ENCODE results near the gene MED9.

Gene MED9

DNA sequence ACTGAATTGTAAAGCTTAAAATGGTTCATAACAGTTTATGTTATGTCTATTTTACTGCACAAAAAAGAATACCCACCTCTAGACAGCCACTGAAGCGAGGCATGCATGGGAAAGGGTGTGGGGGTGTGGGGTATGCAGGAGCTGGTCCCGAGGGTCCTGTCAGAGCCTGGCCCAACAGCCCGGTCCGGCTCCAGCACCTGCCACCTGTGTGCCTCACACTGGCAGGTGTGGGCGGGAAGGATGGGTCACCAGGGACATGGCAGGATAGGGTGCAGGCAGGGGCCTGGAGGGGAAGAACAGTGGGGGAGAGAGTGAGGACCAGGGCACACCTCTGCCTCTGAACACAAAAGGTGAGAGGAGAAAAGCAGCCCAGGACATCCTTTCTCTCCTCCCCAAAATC, 42.2 kb downstream of the MED9 start:
- DNase-seq, result no peak

DNA sequence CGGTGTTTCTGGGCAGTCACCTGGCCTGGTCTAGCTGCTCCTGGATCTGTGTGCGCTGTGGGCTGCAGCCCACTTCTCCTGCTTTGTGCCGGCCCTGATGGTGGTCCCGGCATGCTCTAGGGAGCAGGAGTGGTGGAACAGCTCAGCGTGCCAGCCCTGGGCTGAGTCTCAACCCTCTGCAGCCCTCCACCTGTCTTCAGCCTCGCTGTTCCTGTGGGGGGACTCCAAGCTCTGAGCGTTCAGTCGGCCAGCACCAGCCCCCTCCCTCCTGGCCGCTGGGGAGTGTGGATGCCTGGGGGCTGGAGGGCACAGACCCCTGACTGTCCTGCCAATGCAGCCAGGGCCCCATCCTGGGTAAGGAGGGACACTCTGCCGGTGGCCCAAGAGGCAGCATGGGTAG, 43.1 kb downstream of the MED9 start:
- no peak for DNase-seq

DNA sequence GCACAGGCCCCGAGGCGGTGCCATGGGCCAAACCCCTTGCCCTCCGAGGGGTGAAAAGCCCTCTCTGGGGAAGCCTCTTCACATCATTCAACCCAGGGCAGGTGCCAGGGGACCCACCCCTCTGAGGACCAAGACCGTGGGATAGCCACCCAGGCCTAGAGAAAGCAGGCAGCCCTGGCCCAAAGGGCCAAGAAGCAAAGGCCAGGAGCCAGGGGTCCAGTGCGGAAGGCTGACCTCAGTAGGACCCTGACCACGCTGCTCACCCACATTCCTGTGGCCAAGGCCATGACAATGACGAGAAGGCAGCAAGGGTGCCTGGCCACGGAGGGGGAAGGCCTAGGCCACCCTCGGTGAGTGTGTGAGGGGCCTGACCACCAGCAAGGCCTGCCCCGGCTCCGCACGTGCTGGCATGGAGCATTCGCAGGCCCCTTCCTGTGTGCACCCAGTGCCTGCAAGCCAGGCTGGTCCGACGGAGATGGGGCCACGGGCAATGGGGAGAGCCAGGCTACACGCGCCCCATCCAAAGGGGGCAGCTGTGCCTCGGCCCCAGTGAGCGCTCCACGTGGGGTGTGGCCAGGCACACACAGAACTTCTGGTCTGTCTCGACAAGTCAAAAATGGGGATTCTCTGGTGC, 43.9 kb downstream of the MED9 start:
- no peak for DNase-seq

DNA sequence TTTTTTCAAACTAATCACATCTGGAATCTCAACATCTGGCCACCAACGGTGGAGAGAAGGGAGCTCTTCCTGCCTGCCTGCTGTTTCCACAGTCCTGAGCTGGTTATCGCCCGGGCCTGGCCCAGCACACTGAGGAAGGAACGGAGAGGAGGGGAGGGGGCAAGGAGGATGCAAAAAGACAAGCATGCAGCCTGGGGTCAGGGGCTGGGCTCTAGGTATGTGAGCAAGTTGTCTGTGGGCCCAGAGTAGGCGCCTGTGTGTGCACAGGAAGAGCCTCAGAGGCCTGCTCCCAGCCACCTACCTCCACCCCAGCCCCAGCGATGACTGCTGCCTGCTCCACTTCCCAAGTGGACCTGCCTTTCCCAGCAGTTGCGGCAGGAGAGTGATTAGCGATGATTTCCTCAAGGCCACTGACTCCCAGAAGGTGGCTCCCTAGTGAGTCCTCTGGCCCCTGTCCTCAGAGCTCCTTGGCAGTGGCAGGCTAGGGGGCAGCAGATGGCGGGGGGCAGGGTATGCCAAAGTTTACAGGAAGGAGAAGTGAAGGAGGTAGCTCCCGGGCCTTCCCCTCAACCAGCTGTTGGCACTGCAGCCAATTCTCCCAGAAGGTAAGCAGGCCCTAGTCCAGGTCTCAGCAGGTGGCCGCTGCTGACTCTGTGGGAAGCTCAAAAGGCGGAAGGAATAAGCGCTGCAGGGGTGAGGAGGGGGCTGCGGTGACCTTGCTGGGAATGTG, 46.4 kb downstream of the MED9 start:
- DNase-seq, result peak; percentile 71

DNA sequence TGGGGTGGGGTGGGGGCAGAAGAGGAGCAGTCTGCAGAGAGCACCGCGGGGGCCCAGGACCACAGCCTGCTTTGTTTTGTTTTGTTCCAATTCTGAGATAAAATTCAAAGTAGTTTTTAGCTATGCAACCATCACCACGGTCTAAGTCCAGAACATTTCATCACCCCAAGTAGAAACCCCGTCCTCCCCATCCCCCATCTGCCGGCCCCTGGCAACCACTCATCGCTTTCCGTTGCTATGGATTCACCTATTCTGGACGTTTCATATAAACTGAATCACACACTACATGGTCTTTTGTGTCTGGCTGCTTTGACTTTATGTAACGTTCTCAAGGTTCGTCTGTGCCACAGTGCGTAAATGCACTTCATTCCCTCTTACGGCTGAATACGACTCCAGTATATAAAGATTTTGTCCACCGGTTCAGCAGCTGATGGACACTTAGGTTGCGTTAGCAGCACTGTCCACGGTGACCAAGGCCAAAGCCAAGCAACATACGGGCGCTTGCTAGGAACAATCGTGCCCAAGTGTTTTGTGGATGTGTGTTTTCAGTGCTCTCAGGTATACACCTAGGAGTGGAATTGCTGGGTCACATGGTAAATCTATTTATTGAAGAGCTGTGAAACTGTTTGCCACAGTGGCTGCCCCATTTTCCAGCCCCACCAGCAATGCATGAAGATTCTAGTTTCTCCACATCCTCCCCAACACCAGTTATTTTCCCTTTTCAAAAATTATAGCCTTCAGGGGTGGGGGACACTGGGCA, 47.1 kb downstream of the MED9 start:
- DNase-seq, result no peak

DNA sequence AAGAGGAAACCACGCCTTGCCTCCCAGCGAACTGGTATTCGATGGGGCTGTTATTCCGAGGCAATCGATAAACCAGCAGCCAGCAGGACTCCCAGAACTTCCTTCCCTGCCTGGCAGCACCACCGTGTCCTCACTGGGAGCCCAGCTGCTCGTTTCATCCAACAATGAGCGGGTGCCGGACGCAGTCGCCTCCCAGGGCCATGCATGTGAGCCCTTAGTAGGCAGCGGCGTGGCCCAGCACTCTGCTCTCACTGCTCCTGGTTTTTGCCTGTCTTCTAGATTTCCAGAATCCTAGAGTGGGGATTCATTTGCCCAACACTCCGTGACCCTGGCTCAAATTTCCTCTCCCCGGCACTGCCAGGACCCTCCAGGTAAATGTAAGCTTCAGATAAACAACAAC, 48.5 kb downstream of the MED9 start:
- DNase-seq, result no peak

DNA sequence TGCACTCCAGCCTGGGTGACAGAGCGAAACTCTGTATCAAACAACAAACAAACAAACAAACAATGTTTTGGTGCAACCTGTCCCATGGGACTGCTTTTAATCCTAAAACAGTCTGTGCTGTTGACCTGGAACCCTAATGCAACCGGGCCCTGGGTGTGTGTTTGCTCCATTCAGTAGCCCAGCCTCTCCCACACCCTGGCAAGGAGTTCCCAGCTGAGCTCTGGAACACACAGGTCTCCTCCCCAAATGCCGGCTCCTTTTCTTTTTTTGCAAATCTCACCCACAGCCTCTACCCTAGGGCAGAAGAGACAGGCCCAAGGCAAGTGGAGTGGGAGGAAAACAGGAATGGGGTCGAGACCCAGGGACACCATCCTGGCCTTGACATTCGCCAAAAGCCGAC, 49.2 kb downstream of the MED9 start:
- DNase-seq, result no peak

DNA sequence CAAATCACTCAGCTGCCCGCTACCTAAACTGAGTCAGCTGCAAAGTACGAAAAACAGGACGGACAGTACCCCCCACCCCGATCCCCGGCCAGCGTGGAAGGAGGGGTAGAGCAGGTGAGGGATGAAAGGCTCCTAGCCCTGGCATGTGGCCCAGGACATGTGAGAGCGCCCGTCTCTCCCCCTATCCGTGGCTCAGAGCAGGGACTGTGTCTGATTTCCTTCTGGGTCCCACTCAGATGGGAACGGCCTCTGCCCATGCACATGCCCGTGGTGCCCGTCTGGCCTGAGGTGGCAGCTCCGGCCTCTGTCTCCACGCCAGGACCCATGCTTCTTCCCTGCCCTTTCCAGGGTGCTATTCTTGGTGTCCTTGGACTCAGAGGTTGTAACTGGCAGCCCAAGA, 49.6 kb downstream of the MED9 start:
- DNase-seq, result no peak

DNA sequence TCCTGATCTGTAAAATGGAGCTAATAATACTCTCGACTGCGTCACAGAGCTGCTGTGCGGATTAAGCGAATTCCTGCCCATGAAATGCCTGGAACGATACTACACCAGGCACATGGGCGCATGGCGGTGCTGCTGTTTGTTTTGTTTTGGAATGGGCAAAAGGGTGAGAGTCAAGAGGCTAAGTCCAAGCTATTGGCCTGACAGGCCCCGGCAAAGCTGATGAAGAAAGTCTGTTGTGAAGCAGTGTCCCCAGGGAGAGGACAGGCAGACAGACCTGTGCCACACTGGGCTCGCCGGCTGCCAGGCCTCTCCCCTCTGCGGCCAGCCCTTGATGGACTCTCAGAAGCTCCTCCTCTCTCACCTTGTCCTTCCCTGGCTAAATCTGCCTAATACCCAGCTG, 50.7 kb downstream of the MED9 start:
- no peak for DNase-seq

DNA sequence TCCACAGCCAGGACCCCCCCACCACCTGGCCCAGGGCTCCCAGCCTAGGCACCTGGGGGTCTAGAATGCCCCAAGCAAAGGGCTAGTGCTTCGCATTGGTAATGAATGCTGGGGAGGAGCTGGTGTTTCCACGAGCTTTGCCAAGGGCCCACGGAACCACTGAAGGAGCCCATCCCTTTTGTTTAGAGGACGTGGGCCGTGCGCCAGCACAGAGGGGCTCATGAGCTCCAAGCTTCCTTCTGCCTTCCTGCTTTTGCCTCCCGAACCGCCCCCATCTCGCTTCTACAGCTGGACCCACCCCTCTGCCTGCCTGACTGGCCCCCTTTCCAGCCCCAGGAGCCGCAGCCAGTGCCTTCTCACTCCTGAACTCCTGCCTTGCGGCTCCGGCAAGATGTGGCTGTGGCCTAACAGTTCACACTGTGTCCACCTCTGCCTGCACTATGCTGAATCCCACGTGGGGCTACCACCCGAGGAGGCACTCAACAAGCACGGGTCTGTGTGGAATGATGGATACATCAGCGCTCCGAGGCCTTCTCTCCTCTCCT, 51.2 kb downstream of the MED9 start:
- no peak for DNase-seq

DNA sequence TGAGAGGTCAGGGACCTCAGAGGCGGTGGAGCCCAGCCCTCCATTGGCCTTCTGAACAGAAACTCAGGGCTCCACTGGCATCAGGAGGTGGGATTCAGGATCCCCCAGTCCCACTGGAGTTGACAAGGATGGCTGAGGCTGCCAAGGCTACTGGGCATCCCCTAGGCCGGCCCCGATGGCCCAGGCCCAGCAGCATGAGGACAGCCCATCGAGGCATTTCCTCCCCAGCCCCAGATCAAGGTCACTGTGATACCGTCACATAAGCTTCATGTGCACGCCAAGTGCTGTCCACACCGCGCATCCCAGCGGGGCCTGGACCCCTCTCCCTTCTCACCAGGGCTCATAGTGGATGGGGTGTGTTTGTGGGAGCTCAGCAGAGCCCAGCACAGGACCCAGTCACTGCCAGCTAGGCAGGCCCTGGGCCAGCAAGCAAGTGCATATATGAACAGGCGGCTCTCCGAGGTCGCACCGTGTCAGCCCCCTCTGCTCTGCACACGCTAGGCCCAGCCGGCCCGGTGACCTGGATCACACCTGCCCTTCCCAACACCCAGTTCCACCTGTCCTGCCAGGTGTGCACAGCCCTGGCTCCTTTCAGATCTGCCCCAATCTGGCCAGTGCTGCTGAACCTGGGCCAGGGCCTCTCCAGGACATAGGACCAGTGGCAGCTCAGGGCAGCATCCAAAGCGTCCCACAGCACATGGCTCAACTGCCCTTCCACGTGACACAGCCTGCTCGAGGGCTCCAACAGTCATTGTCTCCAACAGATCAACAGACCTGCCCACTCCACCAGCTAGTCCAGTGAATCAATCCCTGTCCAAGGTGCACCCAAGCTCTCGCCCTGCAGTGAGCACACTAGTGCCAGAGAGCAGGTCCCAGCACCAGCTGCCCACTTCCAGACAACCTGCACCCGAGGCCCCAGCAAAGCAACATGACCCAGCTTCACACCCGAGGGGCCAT, 52.2 kb downstream of the MED9 start:
- no peak for DNase-seq

DNA sequence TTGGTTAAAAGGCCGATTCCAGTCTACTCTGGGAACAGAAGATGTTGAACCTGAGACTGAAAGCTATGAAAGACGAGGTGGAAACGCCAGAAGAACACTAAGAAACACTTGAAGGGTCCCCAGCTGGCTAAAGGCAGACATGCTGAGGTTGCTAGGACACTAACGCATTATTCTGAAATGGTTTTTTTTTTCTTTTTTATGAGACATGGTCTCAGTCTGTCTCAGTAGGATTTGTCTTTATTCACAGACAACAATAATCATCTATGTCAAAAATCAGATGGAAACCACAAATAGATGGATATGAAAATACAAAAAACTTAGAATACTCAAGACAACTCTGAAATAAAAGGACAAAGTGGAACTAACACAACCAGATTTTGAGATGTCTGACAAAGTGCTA, 54.4 kb downstream of the MED9 start:
- DNase-seq, result no peak

DNA sequence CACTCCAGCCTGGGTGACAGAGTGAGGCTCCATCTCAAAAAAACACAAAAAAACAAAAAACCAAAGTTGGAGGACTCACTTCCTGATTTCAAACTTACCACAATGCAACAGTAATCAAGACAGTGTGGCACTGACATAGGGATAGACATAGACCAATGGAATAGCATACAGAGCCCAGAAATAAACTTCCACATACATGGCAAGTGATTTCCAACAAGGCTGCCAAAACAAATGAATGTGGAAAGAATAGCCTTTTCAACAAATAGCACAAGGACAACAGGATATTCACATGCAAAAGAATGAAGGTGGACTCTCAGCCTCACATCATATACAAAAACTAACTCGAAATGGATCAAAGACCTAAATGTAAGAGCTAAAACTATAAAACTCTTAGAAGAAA, 56.2 kb downstream of the MED9 start:
- DNase-seq, result no peak

DNA sequence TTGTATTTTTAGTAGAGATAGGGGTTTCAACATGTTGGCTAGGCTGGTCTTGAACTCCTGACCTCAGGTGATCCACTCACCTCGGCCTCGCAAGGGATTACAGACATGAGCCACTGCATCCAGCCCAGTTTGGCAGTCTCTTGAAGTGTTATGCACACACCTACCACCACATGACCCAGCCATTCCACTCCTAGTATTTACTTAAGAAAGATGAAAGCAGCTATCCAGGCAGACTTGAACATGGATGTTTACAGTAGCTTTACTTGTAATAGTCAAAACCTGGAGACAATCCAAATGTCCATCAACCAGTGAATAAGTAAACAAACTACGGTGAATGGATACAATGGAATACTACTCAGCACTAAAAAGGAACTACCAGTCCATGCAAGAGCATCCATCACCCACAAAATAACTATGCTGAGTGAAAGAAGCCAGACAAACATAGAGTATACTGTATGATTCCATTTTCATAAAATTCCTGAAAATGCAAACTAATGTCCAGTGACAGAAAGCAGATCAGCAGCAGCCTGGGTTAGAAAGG, 57.2 kb downstream of the MED9 start:
- DNase-seq, result no peak

DNA sequence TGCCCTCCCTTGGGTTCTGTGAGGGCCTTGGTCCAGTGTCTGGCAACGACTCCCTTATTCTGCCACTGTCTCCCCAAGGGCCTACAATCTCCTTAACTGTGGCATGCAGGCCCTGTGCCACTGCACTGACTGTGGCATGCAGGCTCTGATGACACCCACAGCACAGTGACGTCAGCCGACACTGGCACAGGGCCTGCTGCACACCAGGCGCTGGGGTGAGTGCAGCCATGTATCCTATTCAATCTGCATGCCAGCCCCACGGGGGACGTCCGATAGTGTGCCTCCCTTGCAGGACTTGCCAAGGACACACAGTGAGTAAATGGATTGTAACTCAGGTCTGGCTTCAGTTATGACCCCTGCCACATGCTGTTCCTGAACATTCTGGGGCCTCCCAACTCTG, 59.2 kb downstream of the MED9 start:
- peak; percentile 6 for DNase-seq

DNA sequence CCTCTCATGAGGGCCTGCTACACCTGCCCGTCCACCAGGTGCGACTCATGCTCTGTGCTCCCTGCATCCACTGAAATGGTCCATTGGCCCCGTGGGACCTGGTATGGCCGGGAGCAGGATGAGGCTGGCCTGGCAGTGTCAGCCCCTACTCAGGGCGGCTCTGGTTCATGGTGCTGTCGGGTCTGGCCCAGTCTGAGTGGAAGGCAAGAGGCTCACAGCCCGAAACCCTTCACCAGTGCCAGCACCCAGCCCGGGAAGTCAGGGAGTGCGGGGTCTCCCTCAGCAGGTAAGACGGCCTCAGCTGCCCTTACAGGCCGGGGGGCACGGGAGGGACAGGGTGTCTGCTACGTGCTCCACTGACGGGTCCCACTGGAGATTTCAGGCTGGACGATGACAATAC, 59.9 kb downstream of the MED9 start:
- no peak for DNase-seq

DNA sequence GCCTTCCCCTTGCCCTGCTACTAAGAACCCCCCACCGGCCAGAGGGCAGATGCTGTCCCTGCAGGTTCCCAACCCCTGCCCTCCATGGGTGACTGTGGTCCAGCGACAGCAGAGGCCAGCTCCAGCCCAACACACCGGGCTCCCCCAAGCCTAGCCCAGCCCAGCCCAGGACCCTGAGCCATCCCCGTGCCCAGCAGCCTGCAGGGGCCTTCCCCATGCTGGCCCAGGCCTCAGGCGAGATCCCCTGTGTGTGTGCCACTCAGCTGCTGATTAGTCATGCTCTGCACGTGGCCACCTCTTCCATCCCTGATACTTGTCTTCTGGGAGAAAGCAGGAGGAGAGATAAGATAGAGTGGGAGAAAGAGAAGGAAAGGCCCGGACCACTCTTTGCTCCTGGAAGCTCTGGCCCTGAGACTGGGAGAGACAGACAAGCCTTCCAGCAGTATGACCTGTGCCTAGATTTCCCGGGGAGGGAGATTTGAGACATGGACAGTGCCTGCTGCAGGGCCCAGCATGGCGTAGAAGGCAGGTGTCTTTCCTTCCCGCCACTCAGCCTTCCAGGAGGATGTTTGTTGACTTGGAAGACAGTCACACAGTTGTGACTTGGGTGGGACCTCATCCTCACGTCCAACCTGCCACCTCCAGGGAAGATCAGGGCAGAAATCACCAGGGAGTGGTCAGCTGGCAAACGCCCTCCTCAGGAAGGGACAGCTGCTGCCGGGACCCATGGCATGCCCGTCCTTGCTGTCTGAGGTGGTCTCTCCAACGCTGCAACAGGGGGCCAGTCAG, 60.7 kb downstream of the MED9 start:
- DNase-seq, result no peak

DNA sequence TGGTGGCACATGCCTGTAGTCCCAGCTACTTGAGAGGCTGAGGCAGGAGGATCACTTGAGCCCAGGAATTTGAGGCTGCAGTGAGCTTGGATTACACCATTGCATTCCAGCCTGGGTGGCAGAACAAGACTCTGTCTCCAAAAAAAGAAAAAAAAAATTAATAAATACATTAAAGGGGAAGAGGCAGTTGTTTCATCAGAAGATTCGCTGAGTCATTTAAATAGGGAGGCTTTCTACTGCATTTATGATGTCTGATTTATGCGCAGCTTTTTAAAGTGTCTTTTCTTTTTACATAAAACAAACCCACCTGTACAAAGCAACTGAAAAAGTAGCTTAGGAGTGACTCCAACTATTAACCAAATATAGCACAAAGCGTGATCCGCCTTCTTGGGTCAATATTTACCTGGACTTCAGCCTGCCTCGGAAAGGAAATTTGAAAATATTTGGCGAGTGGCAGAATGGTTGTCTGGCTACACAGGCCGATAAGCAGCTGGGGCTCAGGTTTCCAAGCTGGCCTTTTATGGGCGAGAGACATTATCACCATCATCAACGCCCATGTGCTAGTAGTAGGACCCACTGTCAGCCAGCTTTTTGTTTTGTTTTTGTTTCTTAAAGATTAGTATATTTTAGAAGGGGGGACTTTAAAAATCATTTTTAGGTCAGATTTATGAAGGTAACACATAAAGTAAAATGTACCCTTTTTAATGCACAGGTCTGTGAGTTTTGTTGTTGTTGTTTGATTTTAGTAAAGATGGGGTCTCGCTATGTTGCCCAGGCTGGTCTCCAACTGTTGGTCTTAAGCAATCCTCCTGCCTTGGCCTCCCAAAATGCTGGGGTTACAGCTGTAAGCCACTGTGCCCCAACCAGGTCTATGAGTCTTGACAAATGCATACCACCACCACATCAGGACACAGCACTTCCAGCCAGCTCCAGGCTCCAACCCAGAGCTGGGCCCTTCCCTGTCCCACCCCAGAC, 61.9 kb downstream of the MED9 start:
- DNase-seq, result no peak

DNA sequence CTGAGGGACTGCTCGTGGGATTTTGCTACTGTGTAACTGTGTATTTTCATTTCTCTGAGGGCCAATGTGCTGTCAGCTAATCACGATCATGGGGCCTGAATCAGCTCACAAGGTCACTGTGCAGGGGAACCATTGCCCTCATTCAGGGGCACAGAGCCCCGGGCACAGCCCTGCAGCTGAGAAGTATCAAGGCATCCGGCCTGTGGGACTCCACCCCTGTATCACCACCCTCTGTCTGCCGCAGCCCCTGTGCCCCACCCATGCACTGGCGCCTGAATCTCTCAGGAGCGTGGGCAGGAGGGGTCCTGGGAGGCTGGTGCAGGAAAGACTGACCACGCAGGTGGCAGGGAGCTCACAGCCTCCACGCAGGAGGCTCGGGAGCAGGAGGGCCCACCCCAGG, 62.8 kb downstream of the MED9 start:
- no peak for DNase-seq

DNA sequence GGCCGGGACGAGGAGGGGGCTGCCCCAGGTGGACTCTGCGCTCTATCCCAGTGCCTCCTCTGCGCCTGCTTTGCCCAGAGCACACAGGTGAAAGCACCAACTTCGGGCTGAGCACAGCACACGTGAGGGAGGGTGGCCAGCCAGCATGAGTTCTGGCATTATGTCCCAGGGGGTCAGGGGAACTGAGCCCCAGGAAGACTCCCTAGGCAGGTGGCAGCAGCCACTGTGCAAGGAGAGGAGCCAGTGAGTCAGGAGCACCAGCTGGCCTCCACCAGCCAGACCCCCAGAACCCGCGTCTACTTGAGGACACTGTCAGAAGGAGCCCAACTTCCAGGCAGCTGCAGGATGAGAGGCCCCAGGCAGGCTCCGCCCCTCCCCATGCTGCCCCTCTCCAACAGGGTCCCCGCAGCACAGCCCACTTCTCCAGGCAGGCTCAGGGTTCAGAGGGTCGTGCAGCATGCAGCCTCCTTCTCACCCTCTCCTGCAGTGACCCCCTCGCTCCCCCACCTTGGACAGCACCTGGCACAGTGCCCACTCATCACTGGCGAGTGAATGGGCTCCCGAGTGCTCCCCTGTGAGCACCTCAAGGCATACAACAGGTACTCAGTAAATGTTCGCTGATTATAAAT, 63.6 kb downstream of the MED9 start:
- DNase-seq, result no peak
